ENCODE results near the gene PLD6. TPM values are rescaled to one million over a fixed set of nuclear protein-coding genes. Genes with fewer than 3 reads are reported as not detected.
A peak's percentile ranks its signal among the peaks of the same experiment; 100 is the strongest.

PLD6 gene
- total and polyA plus RNA-seq, 2 experiments from 2014 or later = 0.63 to 0.97 TPM

DNA sequence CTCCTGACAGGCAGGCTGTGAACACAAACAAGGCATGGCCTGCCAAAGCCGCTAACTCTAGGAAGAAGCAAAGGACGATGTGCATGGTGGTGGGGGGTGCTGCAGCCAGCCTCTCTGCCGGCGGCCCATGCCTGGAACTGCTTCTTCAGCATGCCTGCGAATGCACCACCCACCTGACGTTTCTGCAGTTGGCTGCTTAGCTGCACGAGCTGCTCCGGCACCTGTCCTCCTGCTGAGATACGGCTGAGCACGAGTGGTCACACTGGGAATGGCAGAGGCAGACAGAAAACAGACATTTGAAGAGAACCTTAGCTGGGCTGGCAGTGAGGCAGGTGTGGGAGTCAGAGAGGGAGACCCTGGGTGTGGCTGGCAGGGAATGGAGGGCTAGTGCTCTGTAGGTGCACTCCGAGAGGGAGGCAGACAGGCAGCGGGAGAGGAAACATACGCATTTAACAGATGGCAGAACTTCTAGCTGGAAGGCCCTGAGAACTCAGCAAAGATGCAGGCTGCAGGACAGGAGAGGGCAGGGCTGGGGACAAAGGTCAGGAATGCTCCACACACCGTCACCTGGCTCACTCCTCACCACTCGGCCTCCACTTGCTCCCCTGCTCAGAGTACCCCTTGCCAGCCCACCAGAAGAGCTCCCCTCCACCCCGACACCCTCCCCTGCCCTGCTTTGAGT is 25.6 kb upstream of the PLD6 start:
- DNase-seq (ENCODE audit: low spot score) = no peak
- peaks cover 73% of the 10 kb centered on the region for H4K20me1 ChIP-seq (ENCODE audit: insufficient read depth, poor library complexity, severe bottlenecking)
- peaks cover 71% of the 10 kb centered on the region for H3K79me2 ChIP-seq

GRCh38 chr17:17229416-17230384 is 23.6 kb upstream of the PLD6 start:
- H3K79me2 ChIP-seq = peaks cover 51% of the 10 kb centered on the region
- no peak overlapping the region for H3K4me2 ChIP-seq
- 94% methylated on average over 26 of the region's 26 CpGs for WGBS (ENCODE audit: low lambda C conversion rate, missing lambda C conversion rate)

More for the DNA sequence above, 25.6 kb upstream of the PLD6 start:
- Histone ChIP-seq H3K4me2 (no peak overlapping the region), H3K27me3 (no peaks in the 10 kb centered on the region), H3K9me3 (ENCODE audit: low read depth) (no peaks in the 10 kb centered on the region), H3K4me1 (ENCODE audit: insufficient read depth) (peaks cover 29% of the 10 kb centered on the region), H3K27ac (peak overlapping the region; percentile 55), H3K4me3 (no peak overlapping the region), H3K36me3 (replicated peaks; ENCODE audit: insufficient read depth, low read depth) (no peaks in the 10 kb centered on the region), H3K9me2 (replicated peaks; ENCODE audit: insufficient read depth) (no peaks in the 10 kb centered on the region), H2AFZ (no peak overlapping the region)
- TF ChIP-seq CTCF (IDR thresholded peaks at IDR 0.05; ENCODE audit: poor library complexity) = no peak
- no peak for TF ChIP-seq EZH2 (IDR thresholded peaks at IDR 0.05; ENCODE audit: borderline replicate concordance)
- TF ChIP-seq EZH2phosphoT487 (IDR thresholded peaks at IDR 0.05; ENCODE audit: low read depth, severe bottlenecking, unreplicated experiment) = no peak
- WGBS (ENCODE audit: low lambda C conversion rate, missing lambda C conversion rate) = 84% methylated on average over 16 of the region's 16 CpGs

DNA sequence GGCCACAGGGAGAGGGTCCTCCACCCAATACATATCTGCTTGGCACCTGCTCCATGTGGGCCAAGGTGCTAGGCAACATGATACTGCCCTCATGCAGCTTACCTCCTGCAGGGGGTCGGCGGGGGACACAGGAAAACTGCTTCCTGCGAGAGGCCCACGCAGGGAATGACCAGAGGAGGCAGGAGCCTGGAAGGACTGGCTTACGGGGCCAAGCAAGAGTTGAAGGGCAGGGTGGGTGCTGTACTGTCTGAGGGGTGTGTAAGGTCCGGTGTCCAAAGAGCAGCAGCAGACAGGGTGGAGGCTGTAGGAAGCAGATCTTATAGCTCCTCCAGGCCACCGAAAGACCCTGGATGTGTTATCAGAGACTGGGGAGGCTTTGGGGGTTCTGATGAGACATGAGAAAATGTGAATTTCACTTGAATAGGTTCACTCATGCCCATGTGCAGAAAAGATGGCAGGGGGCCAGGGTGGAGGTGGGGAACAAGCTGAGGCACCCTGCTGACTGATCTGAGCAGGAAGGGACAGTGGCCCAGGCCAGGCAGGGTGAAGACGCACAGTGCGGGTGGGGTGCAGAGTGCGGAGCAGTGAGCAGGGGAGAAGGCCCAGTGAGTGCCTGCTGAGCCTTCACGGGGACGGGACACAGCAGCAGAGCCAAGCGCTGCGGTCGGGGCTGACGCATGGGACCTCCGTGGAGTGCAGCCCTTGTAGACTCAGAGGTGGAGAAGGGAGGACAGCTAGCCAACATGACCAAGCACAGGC is 22.6 kb upstream of the PLD6 start:
- no peaks in the 10 kb centered on the region for H3K36me3 ChIP-seq (replicated peaks; ENCODE audit: insufficient read depth, low read depth)
- no peak overlapping the region for H3K4me3 ChIP-seq
- H3K9me3 ChIP-seq (ENCODE audit: low read depth) = no peaks in the 10 kb centered on the region
- no peak for DNase-seq (ENCODE audit: low spot score)
- H3K4me1 ChIP-seq (ENCODE audit: insufficient read depth) = peaks cover 11% of the 10 kb centered on the region
- no peak for TF ChIP-seq EZH2phosphoT487 (IDR thresholded peaks at IDR 0.05; ENCODE audit: low read depth, severe bottlenecking, unreplicated experiment)
- no peak for TF ChIP-seq EZH2 (IDR thresholded peaks at IDR 0.05; ENCODE audit: borderline replicate concordance)
- no peak for TF ChIP-seq CTCF (IDR thresholded peaks at IDR 0.05; ENCODE audit: poor library complexity)
- no peak overlapping the region for H3K4me2 ChIP-seq
- no peak overlapping the region for H2AFZ ChIP-seq
- peaks cover 49% of the 10 kb centered on the region for H4K20me1 ChIP-seq (ENCODE audit: insufficient read depth, poor library complexity, severe bottlenecking)
- 97% methylated on average over 17 of the region's 17 CpGs for WGBS (ENCODE audit: low lambda C conversion rate, missing lambda C conversion rate)
- H3K27ac ChIP-seq = no peak overlapping the region
- no peaks in the 10 kb centered on the region for H3K9me2 ChIP-seq (replicated peaks; ENCODE audit: insufficient read depth)
- H3K79me2 ChIP-seq = peaks cover 41% of the 10 kb centered on the region
- H3K27me3 ChIP-seq = no peaks in the 10 kb centered on the region

More at GRCh38 chr17:17229416-17230384, 23.6 kb upstream of the PLD6 start:
- Histone ChIP-seq H2AFZ (no peak overlapping the region), H3K9me3 (ENCODE audit: low read depth) (no peaks in the 10 kb centered on the region), H3K4me3 (no peak overlapping the region), H3K4me1 (ENCODE audit: insufficient read depth) (peaks cover 20% of the 10 kb centered on the region), H3K36me3 (replicated peaks; ENCODE audit: insufficient read depth, low read depth) (no peaks in the 10 kb centered on the region), H3K27me3 (no peaks in the 10 kb centered on the region), H3K9me2 (replicated peaks; ENCODE audit: insufficient read depth) (no peaks in the 10 kb centered on the region), H4K20me1 (ENCODE audit: insufficient read depth, poor library complexity, severe bottlenecking) (peaks cover 55% of the 10 kb centered on the region), H3K27ac (no peak overlapping the region)
- no peak for DNase-seq (ENCODE audit: low spot score)
- TF ChIP-seq CTCF (IDR thresholded peaks at IDR 0.05; ENCODE audit: poor library complexity) (no peak), EZH2phosphoT487 (IDR thresholded peaks at IDR 0.05; ENCODE audit: low read depth, severe bottlenecking, unreplicated experiment) (no peak), EZH2 (IDR thresholded peaks at IDR 0.05; ENCODE audit: borderline replicate concordance) (no peak)
